ENCODE results near the gene TGM1. TPM values are rescaled to one million over a fixed set of nuclear protein-coding genes. Genes with fewer than 3 reads are reported as not detected.
A peak's percentile ranks its signal among the peaks of the same experiment; 100 is the strongest.

The TGM1 gene
- total RNA-seq, 1 experiment from 2014 or later = 2.9 TPM

DNA sequence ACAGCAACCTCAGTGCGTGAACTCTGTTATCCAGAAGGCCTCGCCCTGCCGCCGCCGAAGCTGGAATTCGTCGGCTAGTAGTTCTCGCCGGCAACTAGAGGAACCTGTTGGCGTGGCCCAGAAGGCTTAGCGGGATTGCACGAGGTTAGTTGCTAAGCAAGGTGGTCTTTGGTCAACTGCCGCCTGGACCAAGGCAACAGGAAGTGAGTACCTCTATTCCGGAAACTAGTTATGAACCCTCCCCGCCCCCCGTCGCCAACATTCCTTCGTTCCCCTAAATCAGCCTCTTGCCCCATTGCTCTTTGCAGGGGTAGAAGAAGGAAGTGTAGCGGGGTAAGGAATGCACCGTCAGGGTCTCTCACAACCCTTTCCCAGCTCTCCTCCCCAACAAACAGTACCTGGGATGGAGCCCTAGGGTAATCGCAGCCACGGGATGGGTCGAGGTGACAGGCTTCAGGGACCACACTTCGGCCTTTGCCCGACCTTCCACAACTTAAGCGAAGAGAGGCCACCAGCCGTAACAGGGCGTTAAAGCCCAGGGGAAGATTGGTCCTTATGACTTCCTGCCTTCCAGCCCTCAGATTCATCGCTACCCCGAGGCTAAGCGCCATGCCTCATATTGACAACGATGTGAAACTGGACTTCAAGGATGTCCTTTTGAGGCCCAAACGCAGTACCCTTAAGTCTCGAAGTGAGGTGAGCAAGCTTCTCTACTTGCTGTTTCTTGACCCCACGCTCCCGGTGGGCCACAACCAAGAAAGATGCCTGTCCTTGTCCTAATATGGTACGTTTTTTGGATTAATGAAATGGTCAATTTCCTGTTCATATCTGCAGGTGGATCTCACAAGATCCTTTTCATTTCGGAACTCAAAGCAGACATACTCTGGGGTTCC lies 30.1 kb downstream of the TGM1 start, which contains the start of gene GMPR2:
GMPR2 (plus strand) TSS at position 285 of the 893 bp plus-strand sequence; CDS start at position 610, 325 bp downstream.
- Histone ChIP-seq H3K56ac (ENCODE audit: insufficient read length, low read depth, low read length) (no peak within 1 kb of the TSS), H4K5ac (ENCODE audit: insufficient read length, low read depth, low read length) (no peak within 1 kb of the TSS), H3K18ac (ENCODE audit: insufficient read length, low read depth, low read length) (peak within 1 kb of the TSS; percentile 83), H3K23ac (ENCODE audit: insufficient read length, low read depth, low read length) (no peak within 1 kb of the TSS), H2BK20ac (ENCODE audit: low read depth, low read length, poor library complexity, severe bottlenecking) (no peak within 1 kb of the TSS), H3T11ph (ENCODE audit: low read length) (no peak within 1 kb of the TSS), H4K20me1 (ENCODE audit: control insufficient read depth, insufficient read depth, insufficient read length) (no peaks in the 10 kb centered on the region), H2AK5ac (ENCODE audit: insufficient read length, low read length) (no peak within 1 kb of the TSS), H2BK120ac (ENCODE audit: low read depth, low read length, poor library complexity, severe bottlenecking) (no peak within 1 kb of the TSS), H3K4me2 (ENCODE audit: insufficient read depth, insufficient read length, low read length) (peak within 1 kb of the TSS; percentile 99), H3K79me2 (ENCODE audit: insufficient read depth, low read length) (peaks cover 3% of the 10 kb centered on the region; the same call in 1 of the 2 replicates), H2AFZ (ENCODE audit: low read length) (peak within 1 kb of the TSS; percentile 32), H3K4me1 (ENCODE audit: insufficient read depth, low read length) (0 out of 2 replicates have a peak, but pooled peaks cover 6% of the 10 kb centered on the region), H2BK5ac (ENCODE audit: insufficient read length, low read length) (peak within 1 kb of the TSS; percentile 1), H3K27me3 (ENCODE audit: insufficient read depth, low read length) (no peaks in the 10 kb centered on the region), H3K27ac (ENCODE audit: insufficient read length, low read depth, low read length) (peak within 1 kb of the TSS; percentile 57), H3K9me3 (ENCODE audit: control insufficient read depth, low read depth, low read length) (no peaks in the 10 kb centered on the region), H2BK12ac (ENCODE audit: insufficient read length, low read depth, low read length) (no peak within 1 kb of the TSS), H4K91ac (ENCODE audit: insufficient read length, low read depth, low read length) (no peak within 1 kb of the TSS), H4K8ac (replicated peaks; ENCODE audit: insufficient read length, low read depth, low read length) (peak within 1 kb of the TSS; percentile 47), H3K79me1 (ENCODE audit: insufficient read depth, low read depth, low read length, poor library complexity, severe bottlenecking) (peaks cover 11% of the 10 kb centered on the region), H2BK15ac (ENCODE audit: low read depth, low read length) (no peak within 1 kb of the TSS), H3K9ac (ENCODE audit: extremely low read depth, insufficient read length, low read length) (peak within 1 kb of the TSS; percentile 89), H3K14ac (ENCODE audit: insufficient read depth, low read length) (peak within 1 kb of the TSS; percentile 49; the same call in 1 of the 2 replicates), H3K23me2 (ENCODE audit: insufficient read length, low read depth, low read length, poor library complexity, severe bottlenecking) (peaks cover 15% of the 10 kb centered on the region), H3K4ac (ENCODE audit: low read depth, low read length) (no peak within 1 kb of the TSS)
- H3K27me3 Mint-ChIP-seq (ENCODE audit: low read depth) = no peaks in the 10 kb centered on the region
- H3K4me3 Mint-ChIP-seq = peak within 1 kb of the TSS; percentile 98 to 99
- H3K9me3 Mint-ChIP-seq = no peaks in the 10 kb centered on the region
- H3K36me3 Mint-ChIP-seq (ENCODE audit: insufficient read depth in 1 of 3, low read depth in 3 of 3) = peaks cover 21 to 46% (median 43%) of the 10 kb centered on the region in 3 experiments; a peak in 6 of 7 replicates
- H3K27ac Mint-ChIP-seq = peak within 1 kb of the TSS; percentile 96 to 99 (median 98)
- WGBS (ENCODE audit: extremely low coverage, insufficient read length, low lambda C conversion rate) = no CpG with 5 or more reads among the region's 38 CpGs
- DNase-seq = no peak
- H3K4me1 Mint-ChIP-seq = peaks cover 8 to 22% of the 10 kb centered on the region in 2 experiments
- TF ChIP-seq, protein P1, sequence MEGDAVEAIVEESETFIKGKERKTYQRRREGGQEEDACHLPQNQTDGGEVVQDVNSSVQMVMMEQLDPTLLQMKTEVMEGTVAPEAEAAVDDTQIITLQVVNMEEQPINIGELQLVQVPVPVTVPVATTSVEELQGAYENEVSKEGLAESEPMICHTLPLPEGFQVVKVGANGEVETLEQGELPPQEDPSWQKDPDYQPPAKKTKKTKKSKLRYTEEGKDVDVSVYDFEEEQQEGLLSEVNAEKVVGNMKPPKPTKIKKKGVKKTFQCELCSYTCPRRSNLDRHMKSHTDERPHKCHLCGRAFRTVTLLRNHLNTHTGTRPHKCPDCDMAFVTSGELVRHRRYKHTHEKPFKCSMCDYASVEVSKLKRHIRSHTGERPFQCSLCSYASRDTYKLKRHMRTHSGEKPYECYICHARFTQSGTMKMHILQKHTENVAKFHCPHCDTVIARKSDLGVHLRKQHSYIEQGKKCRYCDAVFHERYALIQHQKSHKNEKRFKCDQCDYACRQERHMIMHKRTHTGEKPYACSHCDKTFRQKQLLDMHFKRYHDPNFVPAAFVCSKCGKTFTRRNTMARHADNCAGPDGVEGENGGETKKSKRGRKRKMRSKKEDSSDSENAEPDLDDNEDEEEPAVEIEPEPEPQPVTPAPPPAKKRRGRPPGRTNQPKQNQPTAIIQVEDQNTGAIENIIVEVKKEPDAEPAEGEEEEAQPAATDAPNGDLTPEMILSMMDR (conservative IDR thresholded peaks at IDR 0.05) = no peak
